Right lobe of liver (tissue), 6 donors: ENCODE measurements around the gene CAMKK2. TPM values are rescaled to one million over a fixed set of nuclear protein-coding genes. Genes with fewer than 3 reads are reported as not detected.
"Not testable (repeated sequence)": the region's sequence is repeated elsewhere in the genome, so short reads cannot be mapped to it uniquely, and the experiment has no call there.

Experiments used
- ATAC-seq, 4 donors: fragments of 200-7000 bp; cut with Tn5 transposase; one replicate each; pipeline ENCODE4 v1.9.1; 2020; ENCODE audit warnings: mild to moderate bottlenecking in 4 of 4, moderate library complexity in 4 of 4
- DNase-seq, 3 donors: peaks; one replicate each; pipeline ENCODE4 v3.0.0-alpha.2; 2020
- H3K27ac ChIP-seq, 3 donors: fragments of 200-600 bp; one replicate each; pipeline ENCODE4 v1.8.0; 2022
- H3K27me3 ChIP-seq, 2 donors: fragments of 200-600 bp; one replicate each; pipeline ENCODE4 v1.8.0; 2022
- H3K36me3 ChIP-seq, 4 donors: fragments of 200-600 bp; sonication (generic) in 1 of 4; one replicate each; pipeline versions ENCODE4 v1.5.1 to v1.8.0; 2017 to 2022; ENCODE audit warnings: control low read depth in 1 of 4
- H3K4me1 ChIP-seq, 4 donors: fragments of 200-600 bp; sonication (generic) in 1 of 4; one replicate each; pipeline versions ENCODE4 v1.5.1 to v1.8.0; 2017 to 2022; ENCODE audit warnings: control low read depth in 1 of 4
- H3K4me3 ChIP-seq, 3 donors: fragments of 200-600 bp; one replicate each; pipeline ENCODE4 v1.8.0; 2022
- H3K9me3 ChIP-seq, 4 donors: fragments of 200-600 bp; sonication (generic) in 1 of 4; one replicate each; pipeline versions ENCODE4 v1.5.1 to v1.8.0; 2017 to 2022; ENCODE audit warnings: control low read depth in 1 of 4
- CTCF ChIP-seq, 4 donors: fragments of 200-600 bp in 3 of 4; fragments of 450-650 bp in 1 of 4; IDR thresholded peaks; one replicate each; pipeline versions ENCODE4 v1.5.1 to v1.8.0; 2016 to 2022; ENCODE audit warnings: antibody characterized with exemption in 4 of 4, mild to moderate bottlenecking in 2 of 4
- POLR2A ChIP-seq: fragments of 450-650 bp; IDR thresholded peaks from one replicate; pipeline ENCODE4 v1.6.1; 2017; ENCODE audit warnings: antibody characterized with exemption, mild to moderate bottlenecking
- WGBS: methylation state at CpG from one replicate; pipeline ENCODE4 v1.1.6; 2018; ENCODE audit warnings: low coverage, low lambda C conversion rate; ENCODE audit not compliant: insufficient coverage; ENCODE audit errors: missing lambda C conversion rate; 5-methylcytosine and 5-hydroxymethylcytosine counted together
- intact Hi-C, 2 donors: fragments of 100-400 bp; cut with DNase I; formaldehyde crosslinking; loops; one replicate each; pipeline versions ENCODE4 v1.11.2 to v1.14.1; 2022
- total RNA-seq, 6 experiments: library from RNA; depleted of rRNA in 2 of 6; stranded (reverse); fragments of >200 nt in 2 of 6; fragmentation: NEBNext Ultra II Directional in 3 of 6; extraction: Animal tissue kit (Norgen Biotek cat#: 25700) in 3 of 6; gene quantifications; one replicate each; pipeline versions ENCODE4 v1.1.0 to v1.2.4, GENCODE V29; 2016 to 2023
- donor health status: DM: no; HTN: yes; CAD: no.
- donor health status: DM: no; HTN: no; CAD: no.
- donor health status: DM: no; HTN: no; CAD: no.
- donor health status: DM: no; HTN: yes; CAD: no.
- donor health status: DM: no; HTN: yes; CAD: no.

CAMKK2 gene
- total RNA-seq, 6 experiments from 2014 or later = 20.6 to 31.8 (median 24.1) TPM

DNA sequence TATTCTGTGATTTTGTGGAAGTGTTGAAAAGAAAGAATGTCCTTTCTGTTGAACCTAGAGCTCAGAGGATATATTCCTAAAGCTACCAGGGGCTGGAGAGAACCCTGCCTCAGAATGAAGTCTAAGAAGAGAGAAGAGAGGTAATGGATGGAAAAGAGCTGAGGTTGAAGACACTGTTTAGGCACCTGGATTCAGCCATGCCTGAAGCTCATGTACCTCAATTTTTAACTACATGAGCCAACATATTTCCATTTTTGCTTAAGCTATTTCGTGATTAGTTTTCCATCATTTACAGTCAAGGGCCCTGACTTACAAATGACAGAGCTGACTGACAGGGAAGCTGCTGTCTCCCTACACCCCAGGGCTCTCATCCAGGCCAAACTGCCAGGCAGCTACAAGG is 10.7 kb downstream of the CAMKK2 start:
- H3K27ac ChIP-seq = peak overlapping the region in 1 of 3 donors; percentile 60
- WGBS = 100% methylated on average over 1 of the region's 1 CpG

DNA sequence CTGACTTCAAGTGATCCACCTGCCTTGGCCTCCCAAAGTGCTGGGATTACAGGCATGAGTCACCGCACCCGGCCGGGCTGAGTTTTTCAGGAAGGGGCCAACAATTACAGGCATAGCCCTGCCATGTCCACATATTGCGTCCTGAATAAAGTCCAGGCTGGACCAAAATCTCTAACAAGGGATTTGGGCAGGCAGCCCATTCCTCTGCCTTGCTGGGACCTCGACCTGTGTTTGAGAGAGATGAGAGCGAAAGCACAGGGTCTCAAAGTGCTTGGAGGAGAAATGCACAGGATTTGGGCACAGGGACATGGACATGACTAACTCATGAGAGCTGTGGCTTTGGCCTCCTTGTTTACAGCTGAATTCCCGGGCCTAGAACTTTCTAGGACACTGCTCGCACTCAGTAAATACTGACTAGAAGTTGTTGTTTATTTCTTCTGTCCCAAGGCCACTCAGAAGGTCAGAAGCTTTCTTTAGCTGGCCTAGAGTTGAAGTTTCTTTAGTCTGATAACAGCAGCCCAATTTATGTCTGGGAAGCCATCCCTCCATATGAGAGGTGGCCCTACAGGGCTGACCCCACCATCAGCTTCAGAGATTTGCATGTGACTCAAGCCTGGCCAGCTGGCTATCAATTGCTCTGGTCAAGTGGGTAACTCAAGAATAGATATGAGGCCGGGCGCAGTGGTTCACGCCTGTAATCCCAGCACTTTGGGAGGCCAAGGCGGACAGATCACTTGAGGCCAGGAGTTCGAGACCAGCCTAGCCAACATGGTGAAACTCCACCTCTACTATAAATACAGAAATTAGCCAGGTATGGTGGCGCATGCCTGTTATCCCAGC is 11.7 kb downstream of the CAMKK2 start:
- ATAC-seq = peak; percentile 76 to 86 (median 78)
- no peaks in the 10 kb centered on the region for H3K9me3 ChIP-seq
- no peak overlapping the region for H3K4me3 ChIP-seq
- H3K27ac ChIP-seq = peak overlapping the region; percentile 51 to 60 (median 51)
- H3K27me3 ChIP-seq = no peaks in the 10 kb centered on the region
- WGBS = 52% methylated on average over 10 of the region's 14 CpGs
- intact Hi-C loops = no loop called here
- TF ChIP-seq POLR2A = no peak
- TF ChIP-seq CTCF (IDR thresholded peaks at IDR 0.05) = no peak
- peaks cover 0 to 20% (median 2%) of the 10 kb centered on the region in 4 donors for H3K4me1 ChIP-seq
- DNase-seq = peak; percentile 78 to 86 (median 79)
- peaks cover 0 to 6% (median 0%) of the 10 kb centered on the region in 4 donors for H3K36me3 ChIP-seq

More for the DNA sequence above, 10.7 kb downstream of the CAMKK2 start:
- no peak for ATAC-seq
- H3K36me3 ChIP-seq = peaks cover 0 to 6% (median 0%) of the 10 kb centered on the region in 4 donors
- intact Hi-C loops = no loop called here
- no peak for TF ChIP-seq CTCF (IDR thresholded peaks at IDR 0.05)
- TF ChIP-seq POLR2A = no peak
- DNase-seq = no peak
- H3K9me3 ChIP-seq = no peaks in the 10 kb centered on the region
- no peak overlapping the region for H3K4me3 ChIP-seq
- no peaks in the 10 kb centered on the region for H3K27me3 ChIP-seq
- peaks cover 0 to 18% (median 1%) of the 10 kb centered on the region in 4 donors for H3K4me1 ChIP-seq

GRCh38 chr12:121283841-121284240 is 12.7 kb downstream of the CAMKK2 start:
- Histone ChIP-seq H3K27ac (peak overlapping the region in 1 of 3 donors; percentile 60), H3K4me1 (peaks cover 0 to 24% (median 11%) of the 10 kb centered on the region in 4 donors), H3K9me3 (no peaks in the 10 kb centered on the region), H3K36me3 (peaks cover 0 to 6% (median 0%) of the 10 kb centered on the region in 4 donors), H3K27me3 (no peaks in the 10 kb centered on the region), H3K4me3 (no peak overlapping the region)
- TF ChIP-seq CTCF (IDR thresholded peaks at IDR 0.05) = no peak
- no peak for TF ChIP-seq POLR2A
- DNase-seq (no peak), ATAC-seq (no peak)
- intact Hi-C loops = no loop called here
- 87% methylated on average over 4 of the region's 6 CpGs for WGBS

- no peak for ATAC-seq
- intact Hi-C loops = no loop called here
- WGBS = 80% methylated on average over 5 of the region's 5 CpGs
- Histone ChIP-seq H3K27me3 (no peaks in the 10 kb centered on the region), H3K27ac (no peak overlapping the region), H3K4me1 (peaks cover 0 to 29% (median 13%) of the 10 kb centered on the region in 4 donors), H3K9me3 (no peaks in the 10 kb centered on the region), H3K36me3 (peaks cover 0 to 6% (median 0%) of the 10 kb centered on the region in 4 donors), H3K4me3 (no peak overlapping the region)
- TF ChIP-seq POLR2A (no peak), CTCF (IDR thresholded peaks at IDR 0.05) (no peak)
- peak in 1 of 3 donors; percentile 1 for DNase-seq
Observed at GRCh38 chr12:121283388-121283787, 13.1 kb downstream of the CAMKK2 start.

GRCh38 chr12:121282910-121283309 is 13.6 kb downstream of the CAMKK2 start:
- no CpG with 5 or more reads among the region's 11 CpGs for WGBS
- intact Hi-C loops, H3K27me3 ChIP-seq, H3K27ac ChIP-seq, H3K9me3 ChIP-seq, H3K4me3 ChIP-seq, H3K36me3 ChIP-seq, ATAC-seq: not testable (repeated sequence)
- peaks cover 0 to 31% (median 13%) of the 10 kb centered on the region in 4 donors for H3K4me1 ChIP-seq
- peak in 1 of 3 donors; percentile 45 for DNase-seq
